GM20431 (cell line): ENCODE results near the gene COCH.
"Not testable (repeated sequence)": the region's sequence is repeated elsewhere in the genome, so short reads cannot be mapped to it uniquely, and the experiment has no call there.

Experiments
- in situ Hi-C: fragments of 300-500 bp; cut with MseI, MboI; formaldehyde crosslinking; loops from one replicate; pipeline ENCODE4 v1.15.0; 2020; ENCODE audit warnings: low sequenced_read_pairs; ENCODE audit not compliant: unreplicated experiment

Gene COCH

DNA sequence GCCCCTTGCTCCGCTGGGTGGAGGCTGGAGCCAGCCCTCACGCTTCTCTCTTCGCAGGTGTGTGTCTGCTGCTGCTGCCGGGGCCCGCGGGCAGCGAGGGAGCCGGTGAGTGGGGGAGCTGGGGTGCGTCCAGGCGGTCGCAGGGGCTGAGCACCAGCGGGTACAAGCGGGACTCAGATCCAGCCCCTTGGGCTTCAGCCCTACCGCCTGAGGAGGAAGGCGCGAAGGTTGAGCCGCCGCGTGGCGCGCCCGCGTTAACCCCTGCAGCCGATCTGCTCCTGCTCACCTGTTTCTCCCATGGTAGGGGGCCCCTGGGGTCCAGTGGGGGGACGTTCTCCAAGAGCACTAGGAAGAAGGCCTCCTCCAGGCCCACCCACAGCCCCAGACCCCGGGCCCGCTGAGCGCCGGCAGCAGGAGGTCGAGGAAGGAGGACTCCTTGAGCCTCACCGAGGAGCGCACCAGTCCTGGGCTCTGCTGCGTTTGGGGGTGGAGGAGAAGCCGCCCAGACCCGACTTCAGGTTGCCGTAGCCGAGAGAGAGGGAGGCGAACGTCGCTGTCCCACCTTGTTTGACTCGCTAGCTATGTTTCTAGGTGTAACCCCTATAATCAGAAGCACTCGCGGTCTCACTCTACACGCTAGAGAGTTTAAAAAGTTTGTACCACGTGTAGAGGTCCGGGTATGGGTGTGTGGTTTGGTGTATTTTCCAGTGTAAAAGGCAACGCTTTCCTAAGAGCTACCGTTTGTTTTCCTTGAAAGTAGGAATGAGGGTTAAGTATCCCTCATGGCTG is 834 bp downstream of the COCH start:
- in situ Hi-C loops, result no loop called here

- in situ Hi-C loops, result no loop called here
Observed at GRCh38 chr14:30875788-30876053, 1.4 kb downstream of the COCH start.

- in situ Hi-C loops, result no loop called here
Observed at GRCh38 chr14:30876692-30877091, 2.3 kb downstream of the COCH start.

GRCh38 chr14:30882431-30882830 is 8.1 kb downstream of the COCH start:
- in situ Hi-C loops, result no loop called here

DNA sequence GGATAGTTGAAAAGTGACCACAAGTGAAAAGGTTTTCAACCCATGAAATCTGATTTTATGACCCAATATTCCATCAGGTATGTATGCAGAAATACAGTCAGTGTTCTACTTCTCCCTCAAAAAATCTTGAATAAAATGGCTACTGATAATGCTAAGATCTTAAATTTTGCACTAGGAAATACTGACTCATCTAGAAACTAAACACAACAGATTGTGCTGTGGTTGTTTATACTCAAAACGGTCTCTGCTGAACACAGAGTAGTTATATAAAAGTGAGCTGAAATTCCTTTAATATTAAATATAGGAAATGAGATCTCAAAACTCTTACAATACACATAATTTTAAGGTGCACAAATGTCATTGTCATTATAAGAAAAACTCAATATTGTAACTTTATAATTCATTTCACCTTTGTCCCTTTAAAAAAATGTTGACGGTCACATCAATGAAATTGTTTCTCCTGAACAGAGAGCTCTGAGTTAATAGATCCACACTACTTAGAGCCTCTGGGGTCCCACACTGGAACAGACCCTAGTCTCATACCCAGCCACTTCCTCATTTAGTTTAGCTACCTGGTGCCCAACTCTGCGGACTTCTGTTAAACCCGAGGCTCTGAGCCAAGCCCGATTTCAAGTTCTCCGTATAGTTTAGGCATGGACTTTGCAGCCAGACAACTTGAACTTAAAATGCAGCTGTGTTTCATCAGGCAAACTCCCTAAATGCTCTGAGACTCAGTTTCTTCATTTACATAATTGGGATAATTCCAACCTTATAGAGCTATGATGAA is 9.3 kb downstream of the COCH start:
- in situ Hi-C loops, result no loop called here

- in situ Hi-C loops, result no loop called here
Observed at GRCh38 chr14:30884901-30885300, 10.5 kb downstream of the COCH start.

DNA sequence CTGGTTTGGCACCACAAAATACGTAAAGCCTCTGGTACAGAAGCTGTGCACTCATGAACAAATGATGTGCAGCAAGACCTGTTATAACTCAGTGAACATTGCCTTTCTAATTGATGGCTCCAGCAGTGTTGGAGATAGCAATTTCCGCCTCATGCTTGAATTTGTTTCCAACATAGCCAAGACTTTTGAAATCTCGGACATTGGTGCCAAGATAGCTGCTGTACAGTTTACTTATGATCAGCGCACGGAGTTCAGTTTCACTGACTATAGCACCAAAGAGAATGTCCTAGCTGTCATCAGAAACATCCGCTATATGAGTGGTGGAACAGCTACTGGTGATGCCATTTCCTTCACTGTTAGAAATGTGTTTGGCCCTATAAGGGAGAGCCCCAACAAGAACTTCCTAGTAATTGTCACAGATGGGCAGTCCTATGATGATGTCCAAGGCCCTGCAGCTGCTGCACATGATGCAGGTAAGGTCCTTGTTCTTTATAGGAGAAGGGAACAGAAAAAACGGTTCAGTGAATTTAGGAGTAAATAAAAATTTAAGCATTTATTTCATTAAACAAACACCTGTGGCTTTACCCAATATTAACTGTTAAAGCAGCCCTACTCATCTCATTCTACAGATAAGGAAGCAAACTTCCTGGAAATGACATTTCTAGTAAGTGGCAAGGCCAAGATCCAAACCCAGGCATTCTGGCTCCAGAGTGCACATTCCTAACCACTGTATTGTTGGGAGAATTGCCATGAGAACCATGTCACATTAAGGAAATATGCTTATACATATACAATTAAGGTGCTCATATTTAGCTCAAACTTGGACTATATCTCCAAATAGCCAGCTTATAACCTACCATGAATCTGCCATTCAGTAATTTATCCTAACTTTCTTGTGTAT is 11.7 kb downstream of the COCH start:
- in situ Hi-C loops, result no loop called here

DNA sequence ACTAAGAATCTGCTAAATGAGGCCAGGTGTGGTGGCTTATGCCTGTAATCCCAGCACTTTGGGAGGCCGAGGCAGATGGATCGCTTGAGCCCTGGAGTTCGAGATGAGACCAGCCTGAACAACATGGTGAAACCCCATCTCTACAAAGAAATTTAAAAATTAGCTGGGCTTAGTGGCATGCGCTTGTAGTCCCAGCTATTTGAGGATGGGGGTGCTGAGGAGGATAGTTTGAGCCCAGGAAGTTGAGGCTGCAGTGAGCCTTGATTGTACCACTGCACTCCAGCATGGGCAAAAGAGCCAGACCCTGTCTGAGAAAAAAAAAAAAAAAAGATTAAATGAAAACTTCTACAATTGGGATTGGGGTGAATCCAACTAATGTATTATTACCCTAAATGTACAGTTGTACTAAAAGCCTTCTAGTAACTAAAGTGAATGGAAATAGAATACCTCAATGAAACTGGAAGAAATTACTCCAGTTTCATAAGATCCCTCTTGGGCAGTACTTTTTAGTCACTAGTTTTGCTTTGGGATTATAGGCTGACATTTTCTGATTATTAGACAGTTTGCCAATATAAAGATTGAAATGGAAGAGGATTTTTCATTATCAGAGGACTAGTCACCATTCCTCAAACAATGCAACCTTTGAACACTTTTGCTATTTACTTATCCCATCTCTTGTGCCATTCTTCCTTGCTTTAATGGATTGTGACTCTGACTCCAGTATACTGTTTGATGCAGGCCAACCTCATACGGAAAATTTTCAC is 14.3 kb downstream of the COCH start:
- in situ Hi-C loops, result no loop called here

DNA sequence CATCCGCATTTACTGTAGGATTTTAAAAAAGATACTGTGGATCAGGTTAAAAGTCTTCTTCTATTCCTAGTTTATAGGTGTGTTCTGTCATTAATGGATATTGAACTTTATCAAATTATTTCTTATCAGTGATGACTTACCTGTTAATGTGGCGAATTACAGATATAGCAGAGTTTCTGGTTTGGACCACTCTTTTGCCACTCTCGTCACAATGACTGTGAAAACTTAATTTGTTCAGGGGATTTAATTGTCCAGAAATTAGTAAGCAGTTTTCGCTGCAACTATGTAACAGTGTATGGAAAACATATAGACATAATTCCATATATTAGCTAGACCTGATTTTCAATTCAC is 14.9 kb downstream of the COCH start:
- in situ Hi-C loops, result no loop called here

DNA sequence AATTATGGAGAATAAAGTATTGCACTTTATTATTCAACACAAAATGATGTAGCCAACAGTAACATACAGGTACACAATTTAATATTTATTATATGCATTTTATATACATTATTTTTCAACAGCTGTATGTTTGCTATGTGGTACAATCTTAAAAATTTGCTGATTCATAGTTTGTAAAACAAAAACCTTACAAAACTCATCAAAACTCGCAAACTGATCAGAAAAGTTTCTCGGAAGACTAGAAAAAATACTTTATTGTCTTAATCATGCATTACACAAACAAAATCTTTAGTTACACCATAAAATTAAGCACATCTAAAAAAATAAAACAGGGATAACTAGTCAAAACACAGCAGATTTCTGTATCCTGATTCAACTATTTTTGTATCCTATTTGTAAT is 19.5 kb downstream of the COCH start:
- in situ Hi-C loops, result no loop called here

GRCh38 chr14:30894923-30895515 is 20.7 kb downstream of the COCH start:
- in situ Hi-C loops, result no loop called here

GRCh38 chr14:30896435-30896834 is 22.1 kb downstream of the COCH start:
- in situ Hi-C loops, result no loop called here

- in situ Hi-C loops, result not testable (repeated sequence)
Observed at GRCh38 chr14:30897121-30897520, 22.8 kb downstream of the COCH start.

DNA sequence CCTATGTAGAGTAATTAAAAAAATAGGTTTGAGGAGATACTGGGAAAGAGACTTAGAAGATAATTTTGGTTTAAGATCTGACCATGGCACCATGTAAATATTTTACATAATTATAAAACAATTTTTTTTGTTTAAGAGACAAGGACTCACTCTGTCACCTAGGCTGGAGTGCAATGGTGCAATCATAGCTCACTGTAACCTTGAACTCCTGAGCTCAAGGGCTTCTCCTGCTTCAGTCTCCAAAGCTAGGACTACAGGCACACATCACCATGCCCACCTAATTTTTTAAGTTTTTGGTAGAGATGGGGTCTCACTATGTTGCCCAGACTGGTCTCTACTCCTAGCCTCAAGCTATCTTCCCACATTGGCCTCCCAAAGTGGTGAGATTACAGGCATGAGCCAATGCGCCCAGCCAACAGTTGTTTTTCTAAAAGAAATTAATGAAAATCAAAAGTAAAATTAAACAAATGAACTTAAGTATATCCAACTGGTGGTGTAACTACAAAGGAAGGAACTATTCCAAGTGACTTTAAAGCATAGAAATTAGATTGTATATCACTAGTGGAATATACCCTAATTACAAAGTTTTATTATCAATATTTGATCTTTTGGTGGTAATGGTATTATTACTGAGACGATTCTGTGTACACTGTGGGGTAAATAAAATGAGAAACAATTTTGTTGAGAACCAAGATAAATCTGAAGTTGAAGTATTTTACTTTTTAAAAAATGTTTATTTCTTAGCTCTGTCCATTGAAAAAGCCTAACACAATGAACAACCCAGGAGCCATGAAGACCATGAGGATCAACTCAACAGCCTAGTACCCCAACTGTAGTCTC is 29.1 kb downstream of the COCH start:
- in situ Hi-C loops, result no loop called here

- in situ Hi-C loops, result no loop called here
Observed at GRCh38 chr14:30906752-30907658, 32.6 kb downstream of the COCH start.

DNA sequence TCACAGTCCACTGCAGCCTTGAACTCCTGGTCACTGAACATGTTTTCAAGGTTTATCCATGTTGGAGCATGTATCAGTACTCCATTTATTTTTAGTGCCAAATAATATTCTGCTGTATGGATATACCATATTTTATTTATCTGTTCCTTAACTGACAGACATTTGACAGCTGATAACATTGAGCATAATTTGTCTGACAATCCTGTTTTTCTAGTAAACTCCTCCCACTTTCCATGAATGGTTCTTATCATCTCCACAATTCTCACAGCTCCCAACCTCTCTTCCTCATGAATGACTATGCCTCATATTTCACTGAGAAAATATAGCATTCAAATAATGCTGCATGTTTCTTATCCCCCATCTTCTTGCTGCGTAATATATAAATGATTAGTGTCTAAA is 33.3 kb downstream of the COCH start:
- in situ Hi-C loops, result no loop called here

DNA sequence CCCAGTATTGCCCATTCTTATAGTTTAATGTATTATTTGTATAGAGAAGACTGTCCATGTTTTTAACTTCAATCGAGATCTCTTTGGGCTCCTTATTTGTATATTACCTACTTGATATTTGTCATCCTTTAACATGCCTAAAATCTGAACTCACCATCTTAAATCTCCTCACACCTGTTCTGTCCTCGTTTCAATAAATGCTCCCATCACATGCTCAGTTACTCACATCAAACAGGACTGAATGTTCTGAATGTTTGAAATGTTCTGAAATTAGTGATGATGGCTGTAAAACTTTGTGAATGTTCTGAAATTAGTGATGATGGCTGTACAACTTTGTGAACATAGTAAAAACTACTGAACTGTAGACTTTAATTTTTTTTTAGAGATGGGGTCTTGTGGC is 34.5 kb downstream of the COCH start:
- in situ Hi-C loops, result no loop called here

- in situ Hi-C loops, result no loop called here
Observed at GRCh38 chr14:30914812-30915211, 40.5 kb downstream of the COCH start.
